AML-193 (cell line): ENCODE data around the gene PTPRT.

ENCODE experiments used
- DNase-seq, 2 experiments: peaks; one replicate each; lab custom pipeline; 2025; lab: John Stamatoyannopoulos, UW

The PTPRT gene

GRCh38 chr20:43022568-43022967, 167.1 kb downstream of the PTPRT start:
- DNase-seq: no peak

- DNase-seq: no peak
Measured at GRCh38 chr20:43022081-43022480, 167.6 kb downstream of the PTPRT start.

GRCh38 chr20:43017241-43018030, 172.3 kb downstream of the PTPRT start:
- no peak for DNase-seq

DNA sequence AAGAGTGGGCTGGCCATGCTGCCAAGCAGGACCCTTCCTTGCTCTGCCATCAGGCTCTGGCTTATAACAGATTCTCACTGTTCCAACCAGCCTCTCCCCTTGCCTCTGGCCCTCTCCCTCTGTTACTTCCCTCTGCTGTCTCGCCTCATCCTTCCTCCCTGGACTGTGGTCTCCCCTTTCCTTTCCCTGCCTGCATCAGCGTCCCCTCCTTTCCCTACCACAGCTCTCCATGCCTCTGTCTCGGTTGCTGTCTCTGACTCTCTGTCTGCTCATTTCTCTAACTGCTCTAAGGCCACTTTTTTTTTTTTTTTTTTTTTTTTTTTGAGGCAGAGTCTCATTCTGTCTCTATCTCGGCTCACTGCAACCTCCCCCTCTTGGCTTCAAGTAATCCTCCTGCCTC, 173.4 kb downstream of the PTPRT start:
- no peak for DNase-seq

GRCh38 chr20:43015566-43015965, 174.1 kb downstream of the PTPRT start:
- DNase-seq: no peak

- DNase-seq: no peak
Measured at GRCh38 chr20:43014206-43014605, 175.5 kb downstream of the PTPRT start.

- no peak for DNase-seq
Measured at GRCh38 chr20:43011491-43011890, 178.2 kb downstream of the PTPRT start.

GRCh38 chr20:43009532-43009931, 180.2 kb downstream of the PTPRT start:
- DNase-seq: no peak

DNA sequence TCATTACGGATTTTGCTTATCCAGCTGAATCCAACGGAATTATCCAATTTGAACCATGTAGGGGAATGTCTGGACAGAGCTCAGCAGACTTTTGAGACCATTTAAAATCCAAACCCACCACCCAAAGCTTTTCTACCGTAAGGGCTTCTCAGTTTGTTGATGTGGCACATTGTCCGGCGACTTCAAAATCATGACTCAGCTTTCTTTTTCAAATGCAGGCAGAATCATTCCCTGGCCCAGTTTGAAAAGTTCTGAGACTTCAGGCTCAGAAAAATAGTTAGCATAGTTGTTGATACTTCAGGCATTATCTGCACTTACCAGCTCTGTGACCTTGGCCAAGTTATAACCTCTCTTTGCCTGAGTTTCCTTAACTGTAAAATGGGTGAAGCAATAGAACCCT, 182.2 kb downstream of the PTPRT start:
- DNase-seq: no peak

DNA sequence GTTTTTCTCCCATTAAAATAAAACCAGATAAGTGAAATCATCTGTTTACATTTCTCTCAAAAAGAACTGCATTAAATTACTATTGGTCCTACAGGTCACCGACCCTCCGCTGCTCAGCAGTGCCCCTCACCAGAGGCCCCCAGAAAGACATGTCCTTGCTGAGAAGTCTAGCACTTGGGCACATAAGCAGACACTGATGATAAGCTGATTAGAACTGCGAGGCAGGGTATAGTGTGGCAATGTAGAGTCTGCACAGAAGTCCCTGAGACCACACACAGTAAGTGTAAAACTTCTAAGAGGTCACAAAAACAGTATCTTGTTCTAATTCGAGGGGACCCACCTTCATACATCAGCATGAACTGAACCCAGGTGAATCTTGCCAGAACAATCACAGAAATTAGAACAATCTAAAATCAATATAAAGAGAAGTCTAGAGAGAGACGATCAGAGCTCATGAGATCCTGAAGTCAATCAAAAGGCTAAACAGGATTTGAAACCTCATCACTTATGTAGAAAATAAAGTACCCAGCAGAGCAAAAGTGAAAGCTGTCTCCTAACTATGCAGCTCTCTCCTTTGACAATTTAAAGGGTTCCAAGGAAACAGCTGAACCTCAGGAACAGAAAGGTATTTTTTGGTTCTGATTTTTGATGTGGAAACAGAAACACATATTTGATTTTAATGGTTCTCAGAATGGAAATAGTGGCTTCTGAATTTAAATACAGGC, 182.9 kb downstream of the PTPRT start:
- DNase-seq: no peak

DNA sequence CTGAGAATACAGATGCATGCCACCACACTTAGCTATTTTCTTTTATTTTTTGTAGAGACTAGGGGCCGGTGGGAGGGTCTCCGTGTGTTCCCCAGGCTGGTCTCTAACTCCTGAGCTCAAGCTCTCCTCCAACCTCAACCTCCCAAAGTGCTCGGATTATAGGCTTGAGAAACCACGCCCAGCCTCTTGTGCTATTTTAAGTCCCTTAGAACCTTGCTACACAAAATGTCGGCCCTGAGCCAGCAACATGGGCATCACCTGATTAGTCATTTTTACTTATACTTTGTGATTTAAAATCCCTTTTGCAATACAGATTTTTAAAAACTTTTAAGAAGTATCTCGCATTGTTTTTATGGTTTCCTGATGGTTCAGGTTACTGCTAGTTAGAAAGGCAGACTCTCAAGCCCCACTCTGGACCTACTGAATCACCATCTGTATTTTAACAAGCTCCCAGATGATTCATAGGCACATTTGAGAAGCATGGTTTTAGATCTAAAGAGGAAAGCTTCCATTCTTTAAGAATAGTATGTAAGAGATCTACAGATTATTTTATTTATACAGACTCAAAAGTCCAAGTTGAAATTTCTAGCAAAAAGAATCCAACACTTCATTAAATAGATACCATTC, 186.3 kb downstream of the PTPRT start:
- DNase-seq: no peak

DNA sequence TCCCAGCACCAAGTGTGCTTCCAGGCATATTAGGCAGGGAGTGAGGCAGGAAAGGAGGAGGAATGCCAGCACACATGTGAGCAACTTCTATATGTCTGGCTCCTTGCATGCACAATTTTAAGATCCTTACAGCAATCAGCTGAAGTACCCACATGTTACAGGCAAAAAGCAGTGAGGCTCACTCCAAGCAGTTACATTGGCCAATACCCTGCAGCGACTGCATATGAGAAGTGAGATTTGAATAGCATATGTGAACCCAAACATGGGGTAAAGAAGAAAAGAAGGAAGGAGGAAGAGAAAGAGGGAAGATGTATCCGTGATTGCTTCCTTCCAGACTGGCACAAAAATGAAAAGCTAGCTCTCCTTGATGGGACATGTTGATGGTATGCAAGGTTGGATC, 193.6 kb downstream of the PTPRT start:
- no peak for DNase-seq

GRCh38 chr20:42988319-42988718, 201.4 kb downstream of the PTPRT start:
- DNase-seq: no peak

DNA sequence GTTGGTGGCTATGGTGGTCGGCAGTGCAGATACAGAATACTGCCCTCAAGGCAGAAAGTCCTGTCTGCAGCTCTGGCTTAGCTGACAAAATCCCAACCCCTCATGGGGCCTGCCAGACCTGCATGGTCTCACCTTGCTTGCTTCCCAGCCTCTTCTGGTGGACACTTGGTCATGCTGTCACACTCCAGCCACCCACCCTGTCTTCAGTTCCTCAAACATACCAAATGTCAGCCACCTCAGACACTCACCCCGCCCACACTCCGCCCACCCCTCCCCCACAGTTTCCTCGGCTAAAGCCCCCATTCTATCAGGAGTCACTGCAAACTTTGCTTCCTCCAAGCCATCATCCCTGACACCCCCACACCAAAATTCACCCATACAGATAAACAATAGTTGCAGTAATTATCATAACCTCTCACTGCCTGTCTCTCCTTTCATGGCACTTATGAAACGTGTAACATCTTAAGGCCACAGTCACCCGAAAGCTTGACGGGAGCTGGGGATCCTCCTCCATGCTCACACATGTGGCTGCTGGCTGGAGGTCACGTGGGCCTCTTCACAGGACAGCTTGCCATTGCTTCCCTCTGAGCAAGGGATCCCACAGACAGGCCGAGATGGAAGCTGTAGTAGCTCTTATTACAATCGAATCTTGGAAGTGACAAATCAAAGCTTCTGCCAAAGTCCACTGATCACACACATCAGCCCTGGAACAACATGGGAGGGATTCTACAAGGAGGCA, 202.2 kb downstream of the PTPRT start:
- DNase-seq: no peak

GRCh38 chr20:42986143-42986773, 203.4 kb downstream of the PTPRT start:
- no peak for DNase-seq

DNA sequence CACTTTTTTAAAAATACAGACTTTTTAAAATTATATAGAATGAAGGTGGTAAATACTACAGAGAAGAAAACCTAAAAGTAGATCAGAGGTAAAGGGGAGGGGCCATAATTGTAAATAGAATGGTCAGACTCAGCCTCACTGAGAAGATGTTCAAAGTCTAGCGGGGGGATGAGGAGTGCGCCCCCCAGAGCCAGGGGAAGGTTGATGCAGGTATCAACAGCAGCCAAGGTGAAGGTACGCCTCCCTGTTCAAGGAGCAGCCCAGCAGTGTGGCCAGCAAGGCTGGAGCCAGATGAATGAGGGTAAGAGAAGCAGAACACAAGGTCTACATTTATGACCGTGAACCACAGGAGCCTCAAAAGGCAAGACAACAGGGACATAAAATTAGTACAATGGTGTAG, 204.1 kb downstream of the PTPRT start:
- no peak for DNase-seq

- no peak for DNase-seq
Measured at GRCh38 chr20:42982218-42982617, 207.5 kb downstream of the PTPRT start.

DNA sequence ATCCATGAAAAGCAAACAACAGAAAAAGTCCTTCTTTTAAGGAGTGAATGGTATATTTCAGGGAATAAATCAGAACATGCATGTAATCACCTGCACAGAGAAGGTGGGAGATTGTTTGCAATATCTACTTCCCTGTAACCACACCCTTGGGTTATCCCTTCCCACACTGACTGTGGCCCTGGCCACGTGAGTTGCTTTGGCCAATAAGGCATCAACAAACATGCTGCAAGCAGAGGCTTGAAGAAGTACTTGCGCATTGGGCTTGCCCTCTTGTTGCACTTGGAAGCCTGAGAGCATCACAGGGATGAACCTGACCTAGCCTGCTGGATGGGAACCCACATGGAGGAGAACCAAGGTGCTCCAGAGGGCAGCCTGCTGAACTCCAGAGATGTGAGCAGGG, 208.5 kb downstream of the PTPRT start:
- DNase-seq: no peak

GRCh38 chr20:42979720-42980119, 210.0 kb downstream of the PTPRT start:
- DNase-seq: no peak

GRCh38 chr20:42978184-42978974, 211.3 kb downstream of the PTPRT start:
- no peak for DNase-seq

DNA sequence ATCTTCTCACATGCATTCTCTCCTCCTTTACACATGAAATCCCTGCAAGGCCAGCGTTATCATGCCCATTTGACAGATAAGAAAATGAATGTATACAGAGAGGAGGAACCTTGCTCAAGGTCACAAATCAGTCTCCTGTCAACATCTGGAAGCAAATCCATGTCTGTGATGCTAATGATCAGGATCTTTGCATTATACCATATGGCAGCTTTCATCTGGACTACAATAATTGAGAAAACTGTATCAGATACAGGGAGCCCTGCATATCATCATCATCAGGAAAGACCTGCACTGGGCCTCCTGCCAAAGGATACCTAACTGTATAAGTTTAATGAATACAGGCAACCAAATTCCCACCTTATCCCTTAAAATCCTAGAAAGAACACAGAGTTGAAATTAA, 213.7 kb downstream of the PTPRT start:
- DNase-seq: no peak
